ENCODE results near the gene CNOT10. TPM values are rescaled to one million over a fixed set of nuclear protein-coding genes. Genes with fewer than 3 reads are reported as not detected.

CNOT10 gene
- total RNA-seq, 4 donors from 2014 or later = 12.7 to 24.2 (median 19.7) TPM

GRCh38 chr3:32708672-32709283 lies 23.8 kb downstream of the CNOT10 start:
- intact Hi-C loops (cut with DNase I) = no loop called here
- DNase-seq = no peak
- Histone ChIP-seq H3K27ac (no peak overlapping the region), H3K9me3 (no peaks in the 10 kb centered on the region), H3K36me3 (peaks cover 0 to 53% (median 4%) of the 10 kb centered on the region in 3 donors), H3K4me1 (peaks cover 0 to 18% (median 0%) of the 10 kb centered on the region in 3 donors), H3K4me3 (no peak overlapping the region), H3K27me3 (no peaks in the 10 kb centered on the region)
- TF ChIP-seq POLR2A (IDR thresholded peaks at IDR 0.05) (no peak), CTCF (IDR thresholded peaks at IDR 0.05) (no peak)
- WGBS, 2 donors = 92 to 98% methylated on average over 3 of the region's 3 CpGs

GRCh38 chr3:32709346-32709745 lies 24.4 kb downstream of the CNOT10 start:
- no peak overlapping the region for H3K4me3 ChIP-seq
- no peaks in the 10 kb centered on the region for H3K27me3 ChIP-seq
- H3K9me3 ChIP-seq = no peaks in the 10 kb centered on the region
- no peak for TF ChIP-seq CTCF (IDR thresholded peaks at IDR 0.05)
- TF ChIP-seq POLR2A (IDR thresholded peaks at IDR 0.05) = no peak
- no peak for DNase-seq
- H3K27ac ChIP-seq = no peak overlapping the region
- peaks cover 0 to 18% (median 0%) of the 10 kb centered on the region in 3 donors for H3K4me1 ChIP-seq
- intact Hi-C loops (cut with DNase I) = no loop called here
- H3K36me3 ChIP-seq = peaks cover 0 to 59% (median 4%) of the 10 kb centered on the region in 3 donors
- 81 to 94% methylated on average over 3 of the region's 3 CpGs for WGBS, 2 donors

GRCh38 chr3:32712506-32713055 lies 27.6 kb downstream of the CNOT10 start:
- Histone ChIP-seq H3K9me3 (no peaks in the 10 kb centered on the region), H3K27me3 (no peaks in the 10 kb centered on the region), H3K27ac (no peak overlapping the region), H3K4me3 (no peak overlapping the region), H3K4me1 (no peaks in the 10 kb centered on the region), H3K36me3 (peaks cover 0 to 88% (median 7%) of the 10 kb centered on the region in 3 donors)
- 94 to 100% methylated on average over 1 of the region's 1 CpG for WGBS, 2 donors
- TF ChIP-seq CTCF (IDR thresholded peaks at IDR 0.05) (no peak), POLR2A (IDR thresholded peaks at IDR 0.05) (no peak)
- intact Hi-C loops (cut with DNase I) = no loop called here
- no peak for DNase-seq

- TF ChIP-seq POLR2A (IDR thresholded peaks at IDR 0.05) = no peak
- TF ChIP-seq CTCF (IDR thresholded peaks at IDR 0.05) = no peak
- H3K9me3 ChIP-seq = no peaks in the 10 kb centered on the region
- no peak overlapping the region for H3K4me3 ChIP-seq
- peaks cover 0 to 94% (median 7%) of the 10 kb centered on the region in 3 donors for H3K36me3 ChIP-seq
- intact Hi-C loops (cut with DNase I) = no loop called here
- no peaks in the 10 kb centered on the region for H3K4me1 ChIP-seq
- H3K27ac ChIP-seq = no peak overlapping the region
- H3K27me3 ChIP-seq = no peaks in the 10 kb centered on the region
- no peak for DNase-seq
These were observed 28.2 kb downstream of the CNOT10 start for GRCh38 chr3:32713181-32713580.

GRCh38 chr3:32719335-32719734 lies 34.3 kb downstream of the CNOT10 start:
- WGBS, 2 donors = 86 to 89% methylated on average over 5 of the region's 5 CpGs
- Histone ChIP-seq H3K36me3 (peaks cover 0 to 90% (median 7%) of the 10 kb centered on the region in 3 donors), H3K4me1 (no peaks in the 10 kb centered on the region), H3K9me3 (no peaks in the 10 kb centered on the region), H3K27ac (no peak overlapping the region), H3K27me3 (no peaks in the 10 kb centered on the region), H3K4me3 (no peak overlapping the region)
- TF ChIP-seq POLR2A (IDR thresholded peaks at IDR 0.05) (no peak), CTCF (IDR thresholded peaks at IDR 0.05) (no peak)
- intact Hi-C loops (cut with DNase I) = no loop called here
- DNase-seq = no peak

All from esophagus squamous epithelium (tissue), 5 donors.